Epithelial cell of proximal tubule (primary cell): ENCODE measurements around the gene SLC10A7. TPM values are rescaled to one million over a fixed set of nuclear protein-coding genes. Genes with fewer than 3 reads are reported as not detected.

Experiments used
- DNase-seq: peaks from one replicate; pipeline ENCODE4 v3.0.0-alpha.2; 2011; ENCODE audit warnings: low read depth
- H3K4me3 ChIP-seq: 2 replicates; pipeline ENCODE4 v1.5.1; 2011; ENCODE audit warnings: low read depth, mild to moderate bottlenecking, low read length
- CTCF ChIP-seq: conservative IDR thresholded peaks from 2 replicates; pipeline ENCODE4 v1.5.1; 2012; ENCODE audit warnings: low read depth, mild to moderate bottlenecking, low read length
- total RNA-seq: library from RNA; depleted of rRNA; stranded (reverse); fragments of >200 nt; gene quantifications from 2 replicates; pipeline ENCODE4 v1.2.3, GENCODE V29; 2015

The SLC10A7 gene
- total RNA-seq, 1 donor from 2014 or later, result 3.8 TPM

GRCh38 chr4:146445198-146446150 is 76.3 kb downstream of the SLC10A7 start:
- no peak for TF ChIP-seq CTCF
- DNase-seq, result no peak
- no peak overlapping the region for H3K4me3 ChIP-seq

GRCh38 chr4:146443525-146443924 is 78.2 kb downstream of the SLC10A7 start:
- TF ChIP-seq CTCF, result no peak
- DNase-seq, result no peak
- no peak overlapping the region for H3K4me3 ChIP-seq

- no peak for TF ChIP-seq CTCF
- no peak for DNase-seq
- no peak overlapping the region for H3K4me3 ChIP-seq
These were observed 78.9 kb downstream of the SLC10A7 start for GRCh38 chr4:146442801-146443200.

GRCh38 chr4:146439999-146440398 is 81.7 kb downstream of the SLC10A7 start:
- H3K4me3 ChIP-seq, result no peak overlapping the region
- DNase-seq, result peak; percentile 13
- no peak for TF ChIP-seq CTCF

- no peak overlapping the region for H3K4me3 ChIP-seq
- no peak for TF ChIP-seq CTCF
- DNase-seq, result no peak
These were observed 82.3 kb downstream of the SLC10A7 start for GRCh38 chr4:146439437-146439836.

GRCh38 chr4:146437778-146438177 is 84.0 kb downstream of the SLC10A7 start:
- no peak overlapping the region for H3K4me3 ChIP-seq
- TF ChIP-seq CTCF, result no peak
- no peak for DNase-seq
